ENCODE measurements around the gene LTK.

DNA sequence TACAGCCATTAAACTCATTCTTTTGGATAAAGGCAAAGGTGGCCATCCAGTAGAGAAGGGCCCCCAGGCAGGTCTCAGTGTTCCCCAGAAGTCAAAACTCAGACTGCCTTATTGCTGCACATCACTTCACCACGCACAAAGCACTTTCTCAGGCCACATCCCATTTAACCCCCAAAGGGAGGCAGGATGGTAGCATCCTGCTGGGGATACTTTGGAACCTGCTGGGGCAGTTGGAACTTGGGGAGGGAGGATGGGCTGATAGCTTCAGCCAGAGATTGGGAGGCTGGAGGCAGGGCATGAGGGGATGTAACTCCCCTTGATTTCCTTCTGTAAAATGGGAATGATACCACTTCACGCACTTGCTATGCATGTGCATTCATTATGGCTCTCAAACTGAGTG, 15.0 kb downstream of the LTK start:
- TF ChIP-seq RAD21 (IDR thresholded peaks at IDR 0.05 in 1 of 2, conservative IDR thresholded peaks at IDR 0.05 in 1 of 2; ENCODE audit: low read depth in 2 of 2, low read length in 2 of 2): no peak
- TF ChIP-seq, protein P1, sequence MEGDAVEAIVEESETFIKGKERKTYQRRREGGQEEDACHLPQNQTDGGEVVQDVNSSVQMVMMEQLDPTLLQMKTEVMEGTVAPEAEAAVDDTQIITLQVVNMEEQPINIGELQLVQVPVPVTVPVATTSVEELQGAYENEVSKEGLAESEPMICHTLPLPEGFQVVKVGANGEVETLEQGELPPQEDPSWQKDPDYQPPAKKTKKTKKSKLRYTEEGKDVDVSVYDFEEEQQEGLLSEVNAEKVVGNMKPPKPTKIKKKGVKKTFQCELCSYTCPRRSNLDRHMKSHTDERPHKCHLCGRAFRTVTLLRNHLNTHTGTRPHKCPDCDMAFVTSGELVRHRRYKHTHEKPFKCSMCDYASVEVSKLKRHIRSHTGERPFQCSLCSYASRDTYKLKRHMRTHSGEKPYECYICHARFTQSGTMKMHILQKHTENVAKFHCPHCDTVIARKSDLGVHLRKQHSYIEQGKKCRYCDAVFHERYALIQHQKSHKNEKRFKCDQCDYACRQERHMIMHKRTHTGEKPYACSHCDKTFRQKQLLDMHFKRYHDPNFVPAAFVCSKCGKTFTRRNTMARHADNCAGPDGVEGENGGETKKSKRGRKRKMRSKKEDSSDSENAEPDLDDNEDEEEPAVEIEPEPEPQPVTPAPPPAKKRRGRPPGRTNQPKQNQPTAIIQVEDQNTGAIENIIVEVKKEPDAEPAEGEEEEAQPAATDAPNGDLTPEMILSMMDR (IDR thresholded peaks at IDR 0.05; ENCODE audit: control extremely low read depth in 1 of 3, insufficient read depth in 1 of 3, low read depth in 1 of 3, low read length in 3 of 3): no peak
- no peak for TF ChIP-seq TAF1 (IDR thresholded peaks at IDR 0.05; ENCODE audit: low read depth, low read length)
- TF ChIP-seq POLR2A (IDR thresholded peaks at IDR 0.05; ENCODE audit: control extremely low read depth in 1 of 2, low read depth in 2 of 2, low read length in 2 of 2): no peak
- TF ChIP-seq EP300 (IDR thresholded peaks at IDR 0.05; ENCODE audit: borderline replicate concordance in 1 of 2, low read depth in 2 of 2, low read length in 2 of 2): no peak
- TF ChIP-seq FOSL1 (IDR thresholded peaks at IDR 0.05; ENCODE audit: insufficient read depth, low read depth, low read length): no peak
- no peak for TF ChIP-seq SRF (IDR thresholded peaks at IDR 0.05; ENCODE audit: low read depth, low read length)
- no peak for TF ChIP-seq SP1 (IDR thresholded peaks at IDR 0.05; ENCODE audit: low read depth, low read length)
- no peak for TF ChIP-seq CBX5 (IDR thresholded peaks at IDR 0.05; ENCODE audit: low read depth, low read length)
- no peak for TF ChIP-seq POLR2AphosphoS5 (IDR thresholded peaks at IDR 0.05; ENCODE audit: low read depth, low read length)
- no peak for TF ChIP-seq TEAD4 (IDR thresholded peaks at IDR 0.05; ENCODE audit: low read depth, low read length)

Data from H1 (cell line).